ENCODE results near the gene THSD7B.
A peak's percentile ranks its signal among the peaks of the same experiment; 100 is the strongest.

THSD7B gene

DNA sequence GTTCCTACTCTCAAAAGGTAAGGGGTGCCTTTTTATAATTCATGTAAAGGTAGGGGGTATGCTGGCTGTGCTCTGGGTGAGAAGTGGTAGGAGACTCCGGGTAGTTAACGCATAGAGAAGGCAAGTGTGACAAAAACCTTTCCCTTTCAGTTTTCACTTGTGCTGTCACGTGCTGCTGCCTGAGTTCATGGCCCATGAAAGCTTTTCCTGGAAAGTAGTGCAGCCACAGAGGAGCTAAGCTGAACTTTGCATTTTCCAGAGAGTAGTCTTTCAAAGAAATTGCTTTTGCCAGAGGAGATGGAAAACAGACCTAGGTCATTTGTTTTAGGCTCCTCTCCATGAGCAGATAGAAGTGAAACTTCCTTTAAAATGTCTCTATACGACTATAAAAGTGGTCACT is 44.7 kb downstream of the THSD7B start:
- Histone ChIP-seq H3K36me3 (no peaks in the 10 kb centered on the region), H3K9ac (no peak overlapping the region), H3K9me3 (peaks cover 6% of the 10 kb centered on the region; the same call in 1 of the 2 replicates), H3K4me2 (peak overlapping the region; percentile 17; the same call in 1 of the 2 replicates), H3K4me3 (no peak overlapping the region), H3K27me3 (no peaks in the 10 kb centered on the region), H3K4me1 (peaks cover 7% of the 10 kb centered on the region; the same call in 1 of the 2 replicates), H3K27ac (no peak overlapping the region), H4K20me1 (no peaks in the 10 kb centered on the region)
- no peak for TF ChIP-seq Cebpa-rat (IDR thresholded peaks at IDR 0.05)

DNA sequence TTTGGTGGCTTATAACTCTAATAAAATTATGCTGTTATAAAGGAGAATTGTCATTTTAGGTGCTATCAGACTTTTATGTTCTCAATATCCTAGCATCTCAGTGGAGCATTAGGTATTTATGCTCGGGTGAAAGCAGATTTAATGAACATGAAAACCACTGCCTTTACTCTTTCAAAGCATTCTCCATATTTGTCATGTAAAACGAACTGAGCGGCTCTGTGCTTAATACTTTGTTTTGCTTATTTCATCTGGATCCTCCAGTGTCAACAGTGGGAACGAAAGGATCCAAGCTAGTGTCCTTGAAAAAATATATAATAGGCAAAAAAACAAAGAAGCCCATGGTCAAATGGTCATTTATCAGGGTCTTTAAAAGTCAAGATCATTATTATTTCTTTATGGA is 53.5 kb downstream of the THSD7B start:
- Histone ChIP-seq H3K27me3 (no peaks in the 10 kb centered on the region), H3K4me1 (no peaks in the 10 kb centered on the region), H3K4me3 (no peak overlapping the region), H4K20me1 (no peaks in the 10 kb centered on the region), H3K27ac (no peak overlapping the region), H3K9ac (no peak overlapping the region), H3K36me3 (no peaks in the 10 kb centered on the region), H3K9me3 (no peaks in the 10 kb centered on the region), H3K4me2 (no peak overlapping the region)
- no peak for TF ChIP-seq Cebpa-rat (IDR thresholded peaks at IDR 0.05)

- H3K9me3 ChIP-seq: no peaks in the 10 kb centered on the region
- H3K27me3 ChIP-seq: no peaks in the 10 kb centered on the region
- no peaks in the 10 kb centered on the region for H3K4me1 ChIP-seq
- H3K4me3 ChIP-seq: no peak overlapping the region
- H3K4me2 ChIP-seq: no peak overlapping the region
- H3K27ac ChIP-seq: no peak overlapping the region
- no peak for TF ChIP-seq Cebpa-rat (IDR thresholded peaks at IDR 0.05)
- no peaks in the 10 kb centered on the region for H4K20me1 ChIP-seq
- H3K9ac ChIP-seq: no peak overlapping the region
- no peaks in the 10 kb centered on the region for H3K36me3 ChIP-seq
Measured at GRCh38 chr2:136823291-136823690, 57.9 kb downstream of the THSD7B start.

DNA sequence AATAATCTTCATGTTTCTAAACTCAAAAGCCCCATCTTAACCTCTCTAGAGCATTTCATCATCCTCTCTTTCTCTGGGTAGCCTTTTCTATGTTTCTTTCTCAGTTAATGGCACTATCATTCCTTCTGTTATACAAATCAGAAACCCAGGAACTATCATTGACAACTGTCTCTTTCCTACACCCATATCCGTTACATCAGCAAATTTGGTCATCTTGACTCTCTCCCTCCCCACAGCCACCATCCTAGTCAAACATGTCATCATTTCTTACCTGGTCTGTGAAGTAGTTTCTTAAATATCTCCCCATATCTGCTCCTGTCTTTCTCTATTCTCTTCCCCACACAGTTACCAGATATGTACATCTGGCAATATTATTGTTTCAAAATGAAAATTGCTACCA is 62.8 kb downstream of the THSD7B start:
- Histone ChIP-seq H4K20me1 (no peaks in the 10 kb centered on the region), H3K27ac (no peak overlapping the region), H3K4me1 (no peaks in the 10 kb centered on the region), H3K9me3 (no peaks in the 10 kb centered on the region), H3K36me3 (no peaks in the 10 kb centered on the region), H3K9ac (no peak overlapping the region), H3K4me2 (no peak overlapping the region), H3K4me3 (no peak overlapping the region), H3K27me3 (no peaks in the 10 kb centered on the region)
- TF ChIP-seq Cebpa-rat (IDR thresholded peaks at IDR 0.05): no peak

GRCh38 chr2:136828774-136829173 is 63.4 kb downstream of the THSD7B start:
- TF ChIP-seq Cebpa-rat (IDR thresholded peaks at IDR 0.05): no peak
- no peaks in the 10 kb centered on the region for H3K4me1 ChIP-seq
- H3K9me3 ChIP-seq: no peaks in the 10 kb centered on the region
- H3K27ac ChIP-seq: no peak overlapping the region
- no peak overlapping the region for H3K9ac ChIP-seq
- H3K4me2 ChIP-seq: no peak overlapping the region
- no peaks in the 10 kb centered on the region for H3K27me3 ChIP-seq
- no peaks in the 10 kb centered on the region for H4K20me1 ChIP-seq
- H3K4me3 ChIP-seq: no peak overlapping the region
- H3K36me3 ChIP-seq: no peaks in the 10 kb centered on the region

DNA sequence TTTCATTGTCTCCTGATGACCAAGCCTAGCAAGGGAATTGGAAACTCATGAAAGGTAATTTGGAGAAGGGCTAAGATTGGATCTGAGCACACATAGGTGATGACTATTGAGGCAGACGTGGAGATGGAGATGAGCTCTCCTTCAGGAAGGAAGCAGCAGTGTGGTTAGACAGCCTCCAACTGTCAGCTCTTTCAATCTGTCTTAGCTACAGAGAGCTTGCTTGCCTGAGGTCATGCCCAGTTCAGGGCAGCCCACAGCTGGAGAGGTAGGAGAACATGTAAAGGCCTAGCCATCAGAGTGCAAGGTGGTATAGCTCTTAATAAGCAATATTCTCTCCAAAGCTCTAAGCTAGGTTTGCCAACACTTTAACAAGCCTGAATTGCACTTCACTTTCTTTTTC is 79.2 kb downstream of the THSD7B start:
- H3K9ac ChIP-seq: no peak overlapping the region
- H3K4me2 ChIP-seq: peak overlapping the region; percentile 67
- no peaks in the 10 kb centered on the region for H3K9me3 ChIP-seq
- H3K36me3 ChIP-seq: no peaks in the 10 kb centered on the region
- H3K4me3 ChIP-seq: no peak overlapping the region
- no peaks in the 10 kb centered on the region for H3K27me3 ChIP-seq
- H4K20me1 ChIP-seq: no peaks in the 10 kb centered on the region
- peaks cover 40% of the 10 kb centered on the region for H3K4me1 ChIP-seq
- no peak for TF ChIP-seq Cebpa-rat (IDR thresholded peaks at IDR 0.05)
- peak overlapping the region; percentile 81 for H3K27ac ChIP-seq

- no peak overlapping the region for H3K9ac ChIP-seq
- no peak for TF ChIP-seq Cebpa-rat (IDR thresholded peaks at IDR 0.05)
- H3K27me3 ChIP-seq: no peaks in the 10 kb centered on the region
- H3K4me1 ChIP-seq: no peaks in the 10 kb centered on the region
- H3K27ac ChIP-seq: no peak overlapping the region
- H3K36me3 ChIP-seq: no peaks in the 10 kb centered on the region
- no peak overlapping the region for H3K4me3 ChIP-seq
- no peak overlapping the region for H3K4me2 ChIP-seq
- no peaks in the 10 kb centered on the region for H3K9me3 ChIP-seq
- H4K20me1 ChIP-seq: no peaks in the 10 kb centered on the region
Measured at GRCh38 chr2:136858656-136859055, 93.3 kb downstream of the THSD7B start.

DNA sequence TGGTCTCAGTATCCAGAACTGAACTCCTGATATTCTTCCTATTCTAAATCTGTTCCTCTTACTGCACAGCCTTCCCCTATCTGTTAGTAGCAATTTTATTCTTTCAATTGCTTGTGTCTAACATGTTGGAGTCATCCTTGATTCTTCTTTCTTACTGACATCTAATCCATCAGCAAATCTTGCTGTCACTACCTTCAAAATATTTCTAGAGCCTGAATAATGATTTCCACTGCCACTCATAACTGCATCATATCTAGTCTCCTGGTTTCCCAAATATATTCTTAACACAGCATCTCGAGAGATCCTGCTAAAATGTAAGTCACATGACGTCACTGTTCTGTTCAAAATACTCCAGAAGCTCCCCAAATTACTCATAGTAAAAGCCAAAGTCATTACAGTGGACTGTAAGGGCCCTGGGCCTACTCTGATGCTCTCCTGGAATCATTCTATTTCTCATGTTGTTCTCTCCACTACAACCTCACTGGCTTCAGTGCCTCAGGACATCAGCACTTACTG is 95.2 kb downstream of the THSD7B start:
- no peaks in the 10 kb centered on the region for H3K4me1 ChIP-seq
- H3K4me3 ChIP-seq: no peak overlapping the region
- no peak overlapping the region for H3K27ac ChIP-seq
- H3K9me3 ChIP-seq: no peaks in the 10 kb centered on the region
- H3K36me3 ChIP-seq: no peaks in the 10 kb centered on the region
- H3K9ac ChIP-seq: no peak overlapping the region
- TF ChIP-seq Cebpa-rat (IDR thresholded peaks at IDR 0.05): no peak
- H4K20me1 ChIP-seq: no peaks in the 10 kb centered on the region
- no peaks in the 10 kb centered on the region for H3K27me3 ChIP-seq
- no peak overlapping the region for H3K4me2 ChIP-seq

DNA sequence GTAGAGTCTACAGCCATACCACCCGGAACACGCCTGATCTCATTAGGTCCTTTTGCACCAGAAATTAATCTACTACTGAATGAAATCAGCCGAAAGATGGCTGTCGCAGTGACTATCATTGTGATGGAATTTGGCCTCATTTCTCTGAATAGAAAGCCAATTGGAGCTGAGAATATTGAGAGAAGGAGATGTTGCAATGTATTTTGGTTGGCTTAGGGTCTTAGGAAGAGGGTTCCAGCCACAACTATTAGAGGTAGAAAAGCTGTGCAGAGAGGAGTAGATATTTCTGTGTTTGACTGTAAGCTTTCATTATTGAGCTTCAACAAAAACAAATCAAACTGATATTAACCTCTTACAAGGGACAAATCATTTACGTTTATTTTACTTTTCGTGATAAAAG is 98.1 kb downstream of the THSD7B start:
- H4K20me1 ChIP-seq: no peaks in the 10 kb centered on the region
- H3K4me2 ChIP-seq: no peak overlapping the region
- H3K9ac ChIP-seq: no peak overlapping the region
- H3K4me3 ChIP-seq: no peak overlapping the region
- no peaks in the 10 kb centered on the region for H3K36me3 ChIP-seq
- TF ChIP-seq Cebpa-rat (IDR thresholded peaks at IDR 0.05): no peak
- H3K27me3 ChIP-seq: no peaks in the 10 kb centered on the region
- H3K9me3 ChIP-seq: no peaks in the 10 kb centered on the region
- no peak overlapping the region for H3K27ac ChIP-seq
- H3K4me1 ChIP-seq: no peaks in the 10 kb centered on the region

GRCh38 chr2:136863874-136864273 is 98.5 kb downstream of the THSD7B start:
- Histone ChIP-seq H3K9me3 (no peaks in the 10 kb centered on the region), H4K20me1 (no peaks in the 10 kb centered on the region), H3K4me1 (no peaks in the 10 kb centered on the region), H3K27me3 (no peaks in the 10 kb centered on the region), H3K4me2 (no peak overlapping the region), H3K9ac (no peak overlapping the region), H3K27ac (no peak overlapping the region), H3K4me3 (no peak overlapping the region), H3K36me3 (no peaks in the 10 kb centered on the region)
- no peak for TF ChIP-seq Cebpa-rat (IDR thresholded peaks at IDR 0.05)

DNA sequence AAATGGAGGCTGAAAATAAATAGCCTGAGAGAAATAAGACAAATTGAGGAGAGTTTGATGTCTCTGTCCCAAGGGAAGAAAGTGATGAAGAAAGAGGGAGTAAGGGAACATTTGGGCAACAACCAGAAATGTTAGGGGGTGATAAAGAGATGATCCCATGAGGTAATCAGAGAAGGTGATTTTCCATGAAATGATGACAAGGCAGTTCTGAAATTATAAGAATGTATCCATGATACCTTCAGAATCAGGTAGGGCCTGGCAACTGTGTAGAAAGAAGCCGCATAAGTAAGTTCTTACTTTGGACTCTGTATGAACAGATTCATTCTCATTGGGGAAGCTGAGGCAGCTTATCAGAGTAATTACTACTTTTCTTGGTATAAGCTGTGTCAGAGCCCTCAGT is 106.1 kb downstream of the THSD7B start:
- H3K4me2 ChIP-seq: no peak overlapping the region
- TF ChIP-seq Cebpa-rat (IDR thresholded peaks at IDR 0.05): no peak
- H3K4me3 ChIP-seq: no peak overlapping the region

More for the DNA sequence above, 106.1 kb downstream of the THSD7B start:
- Histone ChIP-seq H3K9ac (no peak overlapping the region), H4K20me1 (no peaks in the 10 kb centered on the region), H3K4me1 (no peaks in the 10 kb centered on the region), H3K9me3 (no peaks in the 10 kb centered on the region), H3K27me3 (no peaks in the 10 kb centered on the region), H3K27ac (no peak overlapping the region), H3K36me3 (no peaks in the 10 kb centered on the region)
